Sigmoid colon (tissue), 7 donors: Measurements from ENCODE around the gene RAP1B. TPM values are rescaled to one million over a fixed set of nuclear protein-coding genes. Genes with fewer than 3 reads are reported as not detected.

Source experiments
- DNase-seq: peaks from one replicate; pipeline ENCODE4 v3.0.0-alpha.2; 2019
- H3K27ac ChIP-seq, 4 donors: fragments of 200-600 bp; sonication (generic); one replicate each; pipeline ENCODE4 v1.5.1; 2016 to 2019; ENCODE audit warnings: mild to moderate bottlenecking in 1 of 4
- H3K27me3 ChIP-seq, 3 donors: fragments of 200-600 bp; sonication (generic); one replicate each; pipeline ENCODE4 v1.5.1; 2019; ENCODE audit warnings: mild to moderate bottlenecking in 1 of 3
- H3K36me3 ChIP-seq, 4 donors: fragments of 200-600 bp; sonication (generic); one replicate each; pipeline ENCODE4 v1.5.1; 2016 to 2019
- H3K4me1 ChIP-seq, 4 donors: fragments of 200-600 bp; sonication (generic); one replicate each; pipeline ENCODE4 v1.5.1; 2017 to 2019
- H3K4me3 ChIP-seq, 4 donors: fragments of 200-600 bp; sonication (generic); one replicate each; pipeline ENCODE4 v1.5.1; 2017 to 2019; ENCODE audit warnings: mild to moderate bottlenecking in 2 of 4, moderate library complexity in 1 of 4
- H3K9me3 ChIP-seq, 4 donors: fragments of 200-600 bp in 3 of 4; sonication (generic) in 3 of 4; one replicate each; pipeline versions ENCODE4 v1.5.1 to v1.6.1; 2013 to 2019
- EP300 ChIP-seq, 4 donors: sonication (generic); formaldehyde crosslinking; IDR thresholded peaks; one replicate each; pipeline ENCODE4 v1.6.1; 2017; ENCODE audit warnings: antibody characterized with exemption in 4 of 4
- POLR2A ChIP-seq, 2 donors: fragments of 450-650 bp; IDR thresholded peaks; one replicate each; pipeline ENCODE4 v1.6.1; 2016; ENCODE audit warnings: antibody characterized with exemption in 2 of 2, mild to moderate bottlenecking in 2 of 2, moderate library complexity in 2 of 2
- POLR2AphosphoS5 ChIP-seq, 4 donors: sonication (generic); formaldehyde crosslinking; IDR thresholded peaks; one replicate each; pipeline ENCODE4 v1.6.1; 2017; ENCODE audit warnings: antibody characterized with exemption in 4 of 4
- WGBS, 2 donors: extraction: QIAGEN DNeasy Blood & Tissue Kit; methylation state at CpG; one replicate each; pipeline ENCODE4 v1.1.7; 2013; 5-methylcytosine and 5-hydroxymethylcytosine counted together
- intact Hi-C: fragments of 100-400 bp; cut with DNase I; formaldehyde crosslinking; loops from one replicate; pipeline ENCODE4 v1.15.1; 2023
- polyA plus RNA-seq, 3 donors: library from polyadenylated mRNA; stranded (reverse); fragments of 200-250 nt; gene quantifications; one replicate each; pipeline ENCODE4 v1.2.3, GENCODE V29; 2013
- total RNA-seq, 4 donors: library from RNA; depleted of rRNA; stranded (reverse); fragments of >200 nt; gene quantifications; one replicate each; pipeline ENCODE4 v1.1.0, GENCODE V29; 2016
- TF ChIP-seq, protein P1 (sequence below), 4 experiments: fragments of 450-650 bp in 3 of 4; fragments of 200-600 bp in 1 of 4; IDR thresholded peaks; one replicate each; pipeline ENCODE4 v1.5.1; 2016 to 2019; ENCODE audit warnings: antibody characterized with exemption in 4 of 4, mild to moderate bottlenecking in 3 of 4, moderate library complexity in 2 of 4
- donor health status: healthy with polysubstance abuse.
- donor health status: Bipolar disorder and iron deficiency.
- donor health status: healthy.

RAP1B gene
- total and polyA plus RNA-seq, 7 donors: 146 to 258 (median 213) TPM

DNA sequence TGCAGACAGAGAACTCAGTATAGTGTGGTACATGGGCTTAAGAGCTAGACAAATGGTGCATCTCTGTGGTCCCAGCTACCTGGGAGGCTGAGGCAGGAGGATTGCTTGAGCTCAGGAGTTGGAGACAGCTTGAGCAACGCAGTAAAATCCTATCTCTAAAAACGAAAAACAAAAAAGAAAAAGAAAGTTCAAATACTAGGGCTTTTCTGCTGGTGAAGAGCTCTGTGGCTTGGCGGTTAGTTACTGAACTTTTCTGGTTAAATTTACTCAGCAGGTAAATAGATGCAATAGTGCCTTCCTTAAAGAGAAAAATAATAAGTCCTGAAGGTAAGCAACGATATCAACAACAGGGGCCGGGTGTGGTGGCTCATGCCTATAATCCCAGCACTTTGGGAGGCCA, 31.4 kb upstream of the RAP1B start:
- WGBS, 2 donors: 75 to 88% methylated on average over 5 of the region's 5 CpGs
- TF ChIP-seq, protein P1, sequence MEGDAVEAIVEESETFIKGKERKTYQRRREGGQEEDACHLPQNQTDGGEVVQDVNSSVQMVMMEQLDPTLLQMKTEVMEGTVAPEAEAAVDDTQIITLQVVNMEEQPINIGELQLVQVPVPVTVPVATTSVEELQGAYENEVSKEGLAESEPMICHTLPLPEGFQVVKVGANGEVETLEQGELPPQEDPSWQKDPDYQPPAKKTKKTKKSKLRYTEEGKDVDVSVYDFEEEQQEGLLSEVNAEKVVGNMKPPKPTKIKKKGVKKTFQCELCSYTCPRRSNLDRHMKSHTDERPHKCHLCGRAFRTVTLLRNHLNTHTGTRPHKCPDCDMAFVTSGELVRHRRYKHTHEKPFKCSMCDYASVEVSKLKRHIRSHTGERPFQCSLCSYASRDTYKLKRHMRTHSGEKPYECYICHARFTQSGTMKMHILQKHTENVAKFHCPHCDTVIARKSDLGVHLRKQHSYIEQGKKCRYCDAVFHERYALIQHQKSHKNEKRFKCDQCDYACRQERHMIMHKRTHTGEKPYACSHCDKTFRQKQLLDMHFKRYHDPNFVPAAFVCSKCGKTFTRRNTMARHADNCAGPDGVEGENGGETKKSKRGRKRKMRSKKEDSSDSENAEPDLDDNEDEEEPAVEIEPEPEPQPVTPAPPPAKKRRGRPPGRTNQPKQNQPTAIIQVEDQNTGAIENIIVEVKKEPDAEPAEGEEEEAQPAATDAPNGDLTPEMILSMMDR (IDR thresholded peaks at IDR 0.05): no peak
- TF ChIP-seq POLR2AphosphoS5 (IDR thresholded peaks at IDR 0.05) (no peak), EP300 (IDR thresholded peaks at IDR 0.05) (no peak), POLR2A (IDR thresholded peaks at IDR 0.05) (no peak)
- H3K4me3 ChIP-seq: no peak overlapping the region
- H3K9me3 ChIP-seq: no peaks in the 10 kb centered on the region
- no peak for DNase-seq
- H3K27me3 ChIP-seq: no peaks in the 10 kb centered on the region
- intact Hi-C loops: no loop called here
- no peak overlapping the region for H3K27ac ChIP-seq
- H3K36me3 ChIP-seq: no peaks in the 10 kb centered on the region
- no peaks in the 10 kb centered on the region for H3K4me1 ChIP-seq

DNA sequence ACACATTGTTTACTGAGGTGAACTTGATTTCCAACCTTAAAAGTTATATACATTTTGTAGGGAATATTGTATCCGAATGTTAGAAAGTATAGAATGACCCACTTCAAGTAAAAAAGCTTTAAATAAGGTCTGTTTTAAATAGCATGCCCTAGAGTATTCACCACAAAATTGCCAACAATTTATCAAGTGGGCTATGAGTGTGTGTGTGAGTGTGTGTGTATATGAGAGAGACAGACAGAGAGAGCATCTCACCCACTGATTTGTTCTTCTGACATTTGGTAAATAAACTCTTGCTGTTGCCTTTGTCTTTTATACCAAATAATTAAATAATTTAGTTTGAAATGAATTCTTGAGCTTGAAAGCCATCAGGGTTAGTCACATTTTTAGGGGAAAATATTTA, 29.8 kb upstream of the RAP1B start:
- H3K27ac ChIP-seq: no peak overlapping the region
- H3K9me3 ChIP-seq: no peaks in the 10 kb centered on the region
- no peaks in the 10 kb centered on the region for H3K4me1 ChIP-seq
- H3K36me3 ChIP-seq: no peaks in the 10 kb centered on the region
- intact Hi-C loops: no loop called here
- H3K27me3 ChIP-seq: no peaks in the 10 kb centered on the region
- 92% methylated on average over 1 of the region's 1 CpG for WGBS, 2 donors
- no peak for TF ChIP-seq EP300 (IDR thresholded peaks at IDR 0.05)
- no peak for TF ChIP-seq POLR2A (IDR thresholded peaks at IDR 0.05)
- TF ChIP-seq, protein P1 (IDR thresholded peaks at IDR 0.05): no peak
- no peak for TF ChIP-seq POLR2AphosphoS5 (IDR thresholded peaks at IDR 0.05)
- H3K4me3 ChIP-seq: no peak overlapping the region
- no peak for DNase-seq

DNA sequence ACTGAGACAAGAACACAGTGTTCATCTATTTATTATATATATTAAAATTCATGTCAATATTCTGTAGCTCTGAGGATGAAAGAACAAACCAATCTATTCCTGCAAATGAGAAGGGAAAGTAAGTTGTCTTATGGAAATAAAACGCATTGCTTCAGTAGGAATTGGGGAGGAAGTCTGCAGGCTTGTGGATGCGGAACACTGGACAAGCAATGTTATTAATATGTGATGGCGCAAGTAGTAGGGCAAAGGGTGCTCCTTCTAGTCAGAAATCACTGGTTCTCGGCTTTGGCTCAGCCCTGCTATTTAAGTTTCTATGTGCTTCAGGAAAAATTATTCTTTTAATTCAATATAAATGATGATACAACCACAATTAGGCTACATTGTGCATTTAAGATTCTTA, 28.8 kb upstream of the RAP1B start:
- DNase-seq: no peak
- Histone ChIP-seq H3K27ac (no peak overlapping the region), H3K9me3 (no peaks in the 10 kb centered on the region), H3K27me3 (no peaks in the 10 kb centered on the region), H3K4me1 (no peaks in the 10 kb centered on the region), H3K36me3 (no peaks in the 10 kb centered on the region), H3K4me3 (no peak overlapping the region)
- TF ChIP-seq POLR2A (IDR thresholded peaks at IDR 0.05) (no peak), POLR2AphosphoS5 (IDR thresholded peaks at IDR 0.05) (no peak), EP300 (IDR thresholded peaks at IDR 0.05) (no peak)
- TF ChIP-seq, protein P1 (IDR thresholded peaks at IDR 0.05): no peak
- intact Hi-C loops: no loop called here
- 96 to 97% methylated on average over 4 of the region's 4 CpGs for WGBS, 2 donors

DNA sequence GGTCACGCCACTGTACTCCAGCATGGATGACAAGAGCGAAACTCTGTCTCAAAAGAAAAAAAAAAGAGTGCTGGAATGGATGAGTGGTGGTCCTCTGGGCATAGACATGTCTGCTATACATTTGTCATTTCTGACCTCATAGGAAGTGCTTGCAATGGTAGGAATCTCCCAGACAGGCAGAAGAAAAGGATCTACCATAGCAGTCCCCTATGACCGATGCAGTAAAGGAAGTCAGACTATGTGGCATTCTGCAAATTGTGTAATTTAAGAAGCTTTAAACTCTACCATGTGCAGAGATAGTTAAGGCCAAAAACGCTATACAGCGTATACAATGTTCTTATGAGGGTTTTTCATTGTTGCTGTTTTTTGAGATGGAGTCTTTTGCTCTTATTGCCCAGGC, 24.7 kb upstream of the RAP1B start:
- Histone ChIP-seq H3K27ac (no peak overlapping the region), H3K36me3 (no peaks in the 10 kb centered on the region), H3K4me3 (no peak overlapping the region), H3K4me1 (no peaks in the 10 kb centered on the region), H3K27me3 (no peaks in the 10 kb centered on the region), H3K9me3 (peaks cover 0 to 14% (median 7%) of the 10 kb centered on the region in 4 donors)
- TF ChIP-seq, protein P1 (IDR thresholded peaks at IDR 0.05): no peak
- TF ChIP-seq POLR2A (IDR thresholded peaks at IDR 0.05) (no peak), EP300 (IDR thresholded peaks at IDR 0.05) (no peak), POLR2AphosphoS5 (IDR thresholded peaks at IDR 0.05) (no peak)
- DNase-seq: no peak
- WGBS, 2 donors: 95 to 96% methylated on average over 5 of the region's 5 CpGs
- intact Hi-C loops: no loop called here

DNA sequence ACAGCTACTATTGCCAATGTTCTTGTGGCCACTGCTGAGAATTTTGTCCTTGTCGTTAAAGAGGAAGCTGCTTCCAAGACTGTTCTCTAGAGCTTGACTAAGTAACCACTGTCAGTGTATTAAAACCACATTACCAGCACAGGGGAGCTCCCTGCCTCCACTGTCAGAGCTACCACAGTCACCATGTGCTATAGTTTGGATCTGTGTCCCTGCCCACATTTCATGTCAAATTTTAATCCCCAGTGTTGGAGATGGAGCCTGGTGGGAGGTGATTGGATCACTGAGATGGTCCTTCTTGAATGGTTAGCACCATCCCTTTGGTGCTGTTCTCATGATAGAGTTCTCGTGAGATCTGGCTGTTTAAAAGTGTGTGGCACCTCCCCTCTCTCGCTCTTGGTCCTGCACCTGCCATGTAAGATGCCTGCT, 23.2 kb upstream of the RAP1B start:
- WGBS, 2 donors: 73 to 93% methylated on average over 3 of the region's 3 CpGs
- DNase-seq: no peak
- Histone ChIP-seq H3K27ac (no peak overlapping the region), H3K4me3 (no peak overlapping the region), H3K9me3 (peaks cover 0 to 14% (median 7%) of the 10 kb centered on the region in 4 donors), H3K27me3 (no peaks in the 10 kb centered on the region), H3K4me1 (no peaks in the 10 kb centered on the region), H3K36me3 (no peaks in the 10 kb centered on the region)
- TF ChIP-seq EP300 (IDR thresholded peaks at IDR 0.05) (no peak), POLR2A (IDR thresholded peaks at IDR 0.05) (no peak), POLR2AphosphoS5 (IDR thresholded peaks at IDR 0.05) (no peak)
- TF ChIP-seq, protein P1 (IDR thresholded peaks at IDR 0.05): no peak
- intact Hi-C loops: no loop called here
